GM21737 (cell line): ENCODE data around the gene SH3PXD2A.

Experiments used
- ATAC-seq: cut with Tn5 transposase; IDR thresholded peaks from one replicate; pipeline ENCODE4 v1.9.1; 2021; ENCODE audit warnings: mild to moderate bottlenecking, moderate library complexity; ENCODE audit not compliant: unreplicated experiment

Gene SH3PXD2A

GRCh38 chr10:103727991-103728689 lies 127.2 kb downstream of the SH3PXD2A start:
- ATAC-seq, result no peak

DNA sequence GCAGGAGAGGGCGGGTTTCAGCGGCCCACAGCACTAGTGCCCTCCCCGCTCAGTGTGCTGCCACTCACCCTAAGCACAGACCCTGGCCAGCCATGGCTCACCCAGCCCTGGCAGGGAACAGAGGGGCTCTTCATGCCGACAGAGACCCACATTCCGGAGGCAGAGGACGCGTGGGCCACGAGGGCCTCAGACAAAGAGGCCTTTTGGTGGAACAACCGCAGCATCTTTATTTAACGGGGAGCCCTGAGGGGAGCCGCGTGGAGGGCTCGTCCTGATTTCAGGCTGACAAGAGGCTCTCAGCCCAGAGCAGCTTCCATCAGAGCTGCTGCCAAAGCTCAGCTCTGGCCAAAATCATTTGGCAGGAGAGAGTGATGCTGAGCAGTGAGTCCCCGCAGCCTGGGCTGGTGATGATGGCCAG lies 127.8 kb downstream of the SH3PXD2A start:
- ATAC-seq, result no peak

- ATAC-seq, result no peak
Observed at GRCh38 chr10:103726637-103727036, 128.7 kb downstream of the SH3PXD2A start.

- no peak for ATAC-seq
Observed at GRCh38 chr10:103725242-103725641, 130.1 kb downstream of the SH3PXD2A start.

GRCh38 chr10:103724771-103725170 lies 130.6 kb downstream of the SH3PXD2A start:
- no peak for ATAC-seq

DNA sequence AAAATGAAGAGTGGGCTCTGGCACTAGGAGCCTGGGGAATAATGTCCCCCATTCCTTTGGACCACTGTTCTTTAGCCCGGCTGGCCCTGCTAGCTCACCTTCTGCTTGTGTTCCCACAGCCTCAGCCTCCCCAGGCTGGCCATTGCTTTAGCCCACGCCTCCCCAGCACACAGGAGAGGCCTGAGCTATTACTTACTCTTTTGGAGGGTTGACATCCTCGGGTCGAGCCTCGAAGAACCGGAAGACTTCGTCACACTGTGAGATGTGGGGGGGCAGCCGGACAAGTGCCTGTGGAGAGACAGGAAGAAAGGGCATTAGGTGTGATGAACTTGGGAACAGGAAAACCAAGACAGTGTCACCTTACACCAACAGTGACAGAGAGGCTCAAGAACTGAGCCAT lies 131.3 kb downstream of the SH3PXD2A start:
- no peak for ATAC-seq

- no peak for ATAC-seq
Observed at GRCh38 chr10:103723557-103723956, 131.8 kb downstream of the SH3PXD2A start.

- ATAC-seq, result no peak
Observed at GRCh38 chr10:103722632-103723031, 132.7 kb downstream of the SH3PXD2A start.

GRCh38 chr10:103720964-103721335 lies 134.4 kb downstream of the SH3PXD2A start:
- ATAC-seq, result no peak

GRCh38 chr10:103720328-103720963 lies 134.9 kb downstream of the SH3PXD2A start:
- no peak for ATAC-seq

- no peak for ATAC-seq
Observed at GRCh38 chr10:103719036-103719435, 136.3 kb downstream of the SH3PXD2A start.

GRCh38 chr10:103718247-103718620 lies 137.1 kb downstream of the SH3PXD2A start:
- ATAC-seq, result no peak

DNA sequence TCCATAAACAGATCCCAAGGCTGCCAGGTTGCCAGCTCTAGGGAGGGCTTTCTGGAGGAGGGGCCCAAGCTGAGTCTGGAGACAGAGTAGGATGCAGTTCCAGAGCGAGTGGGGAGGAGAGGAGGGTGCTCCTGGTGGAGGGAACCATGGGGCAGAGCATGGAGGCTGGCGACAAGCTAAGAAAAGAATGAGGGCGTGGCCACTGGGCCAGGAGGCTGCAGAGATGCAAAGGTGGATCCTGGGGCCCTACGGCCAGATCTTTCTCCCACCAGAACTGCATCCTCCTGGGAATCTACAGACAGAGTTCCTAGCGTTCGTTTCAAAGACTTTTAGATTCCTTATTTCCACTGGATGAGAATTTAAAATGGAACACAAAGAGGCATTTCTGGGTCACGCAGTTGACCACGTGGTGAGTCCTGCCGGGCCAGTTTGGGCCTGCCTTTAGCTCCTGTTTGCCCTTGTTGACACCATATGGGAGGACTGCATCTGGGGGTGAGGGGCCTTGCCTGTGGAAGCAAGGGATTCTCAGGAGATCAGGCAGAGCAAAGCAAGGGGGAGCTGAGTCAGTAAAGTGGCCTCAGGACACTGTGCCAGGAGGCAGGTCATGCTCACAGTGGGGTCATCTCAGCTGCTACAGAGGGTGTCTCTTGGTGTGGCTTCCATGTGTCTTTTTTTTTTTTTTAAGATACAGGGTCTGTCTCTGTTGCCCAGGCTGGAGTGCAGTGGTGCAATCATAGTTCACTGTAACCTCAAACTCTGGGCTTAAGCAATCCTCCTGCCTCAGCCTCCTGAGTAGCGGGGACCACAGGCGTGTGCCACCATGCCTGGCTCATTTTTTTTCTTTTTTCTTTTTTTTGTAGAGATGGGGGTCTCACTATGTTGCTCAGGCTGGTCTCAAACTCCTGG lies 137.8 kb downstream of the SH3PXD2A start:
- no peak for ATAC-seq

GRCh38 chr10:103716206-103717160 lies 138.9 kb downstream of the SH3PXD2A start:
- ATAC-seq, result no peak

DNA sequence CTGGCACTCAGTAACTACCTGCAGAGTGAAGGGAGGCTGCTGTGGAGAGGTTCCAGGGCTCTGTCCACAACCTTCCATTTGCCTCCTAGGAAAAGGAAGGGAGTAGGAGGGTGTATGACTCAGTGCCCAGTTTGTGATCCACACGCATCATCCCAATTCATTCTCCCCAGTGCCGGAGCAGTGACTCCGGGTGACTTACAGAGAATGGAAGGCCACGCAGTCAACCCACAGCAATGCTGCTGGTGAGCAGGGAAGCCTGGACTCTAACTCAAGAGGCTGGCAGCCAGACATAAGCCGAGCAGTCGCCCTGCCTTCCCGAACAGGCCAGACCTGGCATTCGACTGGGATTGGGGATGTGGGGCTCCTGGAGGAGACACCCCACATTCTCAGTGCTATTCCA lies 139.9 kb downstream of the SH3PXD2A start:
- no peak for ATAC-seq

DNA sequence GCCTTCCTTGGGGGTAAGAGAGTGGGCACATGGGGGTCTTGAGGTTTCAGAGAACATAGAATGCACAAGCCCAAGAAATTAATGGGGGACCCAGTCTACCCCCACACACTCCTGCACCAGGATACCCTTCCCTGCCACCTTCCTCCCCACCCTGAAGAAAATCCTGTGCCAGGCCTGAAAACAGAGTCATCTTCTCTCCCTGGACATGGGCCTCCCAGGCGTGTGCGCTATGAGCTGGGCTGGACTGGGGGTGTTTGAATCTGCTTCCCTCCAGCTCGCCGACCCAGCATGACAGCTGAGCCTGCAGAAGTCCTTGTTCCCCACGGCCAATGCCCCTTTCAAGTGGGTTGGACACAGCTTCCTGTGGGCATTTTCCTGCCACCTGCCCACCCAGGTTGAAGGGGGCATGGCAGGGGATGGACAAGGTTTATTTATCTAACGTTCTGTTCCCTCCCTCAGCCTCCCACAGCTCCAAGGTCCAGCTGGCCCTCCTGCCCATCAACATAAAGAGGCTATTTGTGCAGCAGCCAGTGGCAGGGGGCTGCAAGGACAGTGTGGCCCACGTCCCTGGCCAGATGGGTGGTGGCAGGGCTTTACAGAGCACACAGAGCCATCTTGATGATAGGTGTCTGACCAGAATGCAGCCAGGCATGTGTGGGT lies 141.0 kb downstream of the SH3PXD2A start:
- ATAC-seq, result no peak

- ATAC-seq, result no peak
Observed at GRCh38 chr10:103713676-103714075, 141.7 kb downstream of the SH3PXD2A start.

DNA sequence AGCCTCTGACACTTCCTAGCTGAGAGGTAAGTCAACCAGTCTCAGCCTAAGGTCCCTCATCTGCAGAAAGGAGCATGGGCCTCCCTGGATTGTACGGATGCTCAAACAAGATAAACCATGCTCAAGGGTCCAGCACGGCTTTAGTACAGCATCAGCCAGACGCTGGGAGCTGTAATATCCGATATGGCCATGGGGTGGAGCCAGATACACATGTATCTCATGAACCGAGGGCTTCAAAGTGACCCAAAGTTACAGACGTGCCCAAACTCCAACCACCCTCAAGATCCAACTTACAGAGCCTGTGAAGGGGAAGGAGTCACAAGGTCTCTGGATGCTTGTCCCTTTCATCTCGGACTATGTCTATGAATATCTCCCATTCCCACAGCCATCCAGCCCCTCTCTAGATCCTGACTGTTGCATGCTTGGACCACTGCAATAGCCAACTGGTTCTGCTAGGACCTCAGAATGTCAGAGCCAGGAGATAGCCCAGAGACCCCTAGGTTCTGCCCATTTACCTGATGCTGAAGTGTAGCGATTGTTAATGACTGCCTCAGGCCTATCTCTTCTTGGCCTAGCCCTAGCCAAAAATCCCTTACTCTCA lies 142.4 kb downstream of the SH3PXD2A start:
- peak; percentile 59 for ATAC-seq

DNA sequence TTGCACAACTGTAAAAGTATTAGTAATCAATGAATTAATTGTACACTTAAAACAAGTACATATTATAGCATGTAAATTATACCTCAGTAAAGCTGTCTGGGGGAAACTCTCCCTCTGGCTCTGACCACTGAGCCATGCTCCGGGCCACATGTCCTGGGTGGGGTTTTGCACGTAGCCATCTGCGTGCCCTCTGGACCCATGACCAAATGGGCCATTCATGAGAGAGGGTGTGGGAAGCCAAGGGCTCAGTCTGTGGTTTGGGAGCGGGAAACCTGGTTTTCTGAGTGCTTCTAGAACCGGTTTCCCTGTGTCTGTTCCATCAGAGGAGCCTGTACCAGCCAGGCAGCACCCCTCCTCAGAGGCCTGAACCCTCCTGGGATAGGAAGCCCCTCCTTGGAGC lies 143.2 kb downstream of the SH3PXD2A start:
- ATAC-seq, result no peak
